Caco-2 (cell line): ENCODE data around the gene SNX6. TPM values are rescaled to one million over a fixed set of nuclear protein-coding genes. Genes with fewer than 3 reads are reported as not detected.
"Not testable (repeated sequence)": the region's sequence is repeated elsewhere in the genome, so short reads cannot be mapped to it uniquely, and the experiment has no call there.

ENCODE experiments used
- BruUV-seq: library from RNA; stranded (reverse); fragments of 400-500 nt; replicated peaks from 2 replicates; lab custom pipeline; 2021; lab: Mats Ljungman, UMichigan
- CTCF ChIA-PET: fragments of 300-600 bp; sonication (Branson Sonifier 250); formaldehyde crosslinking; loops from one replicate; lab custom pipeline; 2022; ENCODE audit warnings: antibody characterized with exemption; lab: Charles Lee
- POLR2A ChIA-PET: fragments of 300-600 bp; sonication (Branson Sonifier 250); formaldehyde crosslinking; loops from one replicate; lab custom pipeline; 2022; ENCODE audit warnings: antibody characterized with exemption; lab: Charles Lee
- DNase-seq, 2 experiments: peaks; one replicate each; pipeline versions ENCODE4 v3.0.0 to v3.0.0-alpha.2; 2020 to 2022
- H3K27me3 ChIP-seq: replicated peaks from 2 replicates; pipeline ENCODE4 v1.6.0; 2011; ENCODE audit warnings: low read length; ENCODE audit not compliant: control insufficient read depth, insufficient read depth
- H3K36me3 ChIP-seq: 2 replicates; pipeline ENCODE4 v1.5.1; 2011; ENCODE audit warnings: low read length; ENCODE audit not compliant: control insufficient read depth, insufficient read depth
- H3K4me1 ChIP-seq: fragments of 250-450 bp; sonication (Bioruptor Pico); 2 replicates; pipeline ENCODE4 v1.5.1; 2020; ENCODE audit warnings: mild to moderate bottlenecking
- H3K4me3 ChIP-seq: 2 replicates; pipeline ENCODE4 v1.5.1; 2011; ENCODE audit warnings: low read depth, mild to moderate bottlenecking, control low read depth, low read length
- H3K9me3 ChIP-seq: fragments of 250-450 bp; sonication (Bioruptor Pico); 2 replicates; pipeline ENCODE4 v1.5.1; 2020; ENCODE audit warnings: mild to moderate bottlenecking, moderate library complexity
- H3K27ac Mint-ChIP-seq: one replicate; pipeline ENCODE4 v1.8.0; 2022; ENCODE audit warnings: mixed read lengths; ENCODE audit not compliant: unreplicated experiment
- H3K27me3 Mint-ChIP-seq: one replicate; pipeline ENCODE4 v1.8.0; 2022; ENCODE audit warnings: mixed read lengths; ENCODE audit not compliant: insufficient read depth, unreplicated experiment
- H3K36me3 Mint-ChIP-seq: one replicate; pipeline ENCODE4 v1.8.0; 2022; ENCODE audit warnings: mild to moderate bottlenecking, mixed read lengths; ENCODE audit not compliant: insufficient read depth, unreplicated experiment
- H3K4me1 Mint-ChIP-seq: one replicate; pipeline ENCODE4 v1.8.0; 2022; ENCODE audit warnings: low read depth, mixed read lengths; ENCODE audit not compliant: unreplicated experiment
- H3K4me3 Mint-ChIP-seq: one replicate; pipeline ENCODE4 v1.8.0; 2022; ENCODE audit warnings: mild to moderate bottlenecking, moderate library complexity, mixed read lengths; ENCODE audit not compliant: unreplicated experiment
- H3K9me3 Mint-ChIP-seq: one replicate; pipeline ENCODE4 v1.8.0; 2022; ENCODE audit warnings: mixed read lengths; ENCODE audit not compliant: unreplicated experiment
- intact Hi-C: fragments of 100-400 bp; cut with micrococcal nuclease; formaldehyde crosslinking; loops from one replicate; pipeline ENCODE4 v1.10.0; 2022; ENCODE audit not compliant: unreplicated experiment
- total RNA-seq: library from RNA; stranded (reverse); gene quantifications from 2 replicates; pipeline ENCODE4 v1.2.3, GENCODE V29; 2022
- TF ChIP-seq, protein P1 (sequence below), 2 experiments: fragments of 200-600 bp in 1 of 2; IDR thresholded peaks; 1 replicate in 1 of 2; 2 replicates in 1 of 2; pipeline versions ENCODE4 v1.5.1 to v1.8.0; 2011 to 2022; ENCODE audit warnings: antibody characterized with exemption in 1 of 2, control low read depth in 1 of 2, inconsistent platforms in 1 of 2, low read depth in 1 of 2, low read length in 1 of 2, mild to moderate bottlenecking in 1 of 2, moderate library complexity in 1 of 2; ENCODE audit not compliant: insufficient read depth in 1 of 2, severe bottlenecking in 1 of 2, unreplicated experiment in 1 of 2

Gene SNX6
- total RNA-seq, 1 experiment from 2014 or later, result 106 TPM

GRCh38 chr14:34650786-34651584 lies 21.0 kb upstream of the SNX6 start:
- Histone ChIP-seq H3K27me3 (no peaks in the 10 kb centered on the region), H3K36me3 (no peaks in the 10 kb centered on the region), H3K4me1 (peaks cover 46% of the 10 kb centered on the region), H3K4me3 (no peak overlapping the region), H3K9me3 (no peaks in the 10 kb centered on the region)
- peaks cover 28% of the 10 kb centered on the region for H3K4me1 Mint-ChIP-seq
- TF ChIP-seq, protein P1, sequence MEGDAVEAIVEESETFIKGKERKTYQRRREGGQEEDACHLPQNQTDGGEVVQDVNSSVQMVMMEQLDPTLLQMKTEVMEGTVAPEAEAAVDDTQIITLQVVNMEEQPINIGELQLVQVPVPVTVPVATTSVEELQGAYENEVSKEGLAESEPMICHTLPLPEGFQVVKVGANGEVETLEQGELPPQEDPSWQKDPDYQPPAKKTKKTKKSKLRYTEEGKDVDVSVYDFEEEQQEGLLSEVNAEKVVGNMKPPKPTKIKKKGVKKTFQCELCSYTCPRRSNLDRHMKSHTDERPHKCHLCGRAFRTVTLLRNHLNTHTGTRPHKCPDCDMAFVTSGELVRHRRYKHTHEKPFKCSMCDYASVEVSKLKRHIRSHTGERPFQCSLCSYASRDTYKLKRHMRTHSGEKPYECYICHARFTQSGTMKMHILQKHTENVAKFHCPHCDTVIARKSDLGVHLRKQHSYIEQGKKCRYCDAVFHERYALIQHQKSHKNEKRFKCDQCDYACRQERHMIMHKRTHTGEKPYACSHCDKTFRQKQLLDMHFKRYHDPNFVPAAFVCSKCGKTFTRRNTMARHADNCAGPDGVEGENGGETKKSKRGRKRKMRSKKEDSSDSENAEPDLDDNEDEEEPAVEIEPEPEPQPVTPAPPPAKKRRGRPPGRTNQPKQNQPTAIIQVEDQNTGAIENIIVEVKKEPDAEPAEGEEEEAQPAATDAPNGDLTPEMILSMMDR (IDR thresholded peaks at IDR 0.05; ENCODE audit: insufficient read depth in 1 of 2, low read depth in 1 of 2, low read length in 1 of 2, severe bottlenecking in 1 of 2, unreplicated experiment in 1 of 2), result no peak
- peak; percentile 74 to 79 for DNase-seq
- intact Hi-C loops, result loop anchor here (2.0 kb wide), 1 partner anchor 20 kb away; the partner anchor contains the start of gene SNX6
- peaks cover 18% of the 10 kb centered on the region for H3K36me3 Mint-ChIP-seq
- no peaks in the 10 kb centered on the region for H3K9me3 Mint-ChIP-seq
- POLR2A ChIA-PET, result interaction anchor here (0.6 to 1.4 kb wide), 4 partner anchors 20 to 641 kb away, joined by 3 to 8 read pairs (median 3); partner anchors contain the start of genes FAM177A1, PSMA6 and SNX6
- no peak overlapping the region for H3K27ac Mint-ChIP-seq
- no peaks in the 10 kb centered on the region for H3K27me3 Mint-ChIP-seq
- BruUV-seq, result TSS peak; percentile 97
- H3K4me3 Mint-ChIP-seq, result peak overlapping the region; percentile 65
- CTCF ChIA-PET, result interaction anchor here (1.0 to 1.1 kb wide), 2 partner anchors 11 to 72 kb away, joined by 3 to 4 read pairs; no protein-coding TSS in a partner anchor

- H3K4me1 Mint-ChIP-seq, result peaks cover 25% of the 10 kb centered on the region
- H3K4me3 ChIP-seq, H3K36me3 ChIP-seq, BruUV-seq, CTCF ChIA-PET, H3K9me3 ChIP-seq, H3K27me3 ChIP-seq, H3K9me3 Mint-ChIP-seq, DNase-seq, POLR2A ChIA-PET, H3K27ac Mint-ChIP-seq, H3K27me3 Mint-ChIP-seq: not testable (repeated sequence)
- H3K36me3 Mint-ChIP-seq, result peaks cover 18% of the 10 kb centered on the region
- peaks cover 42% of the 10 kb centered on the region for H3K4me1 ChIP-seq
- peak overlapping the region; percentile 65 for H3K4me3 Mint-ChIP-seq
- intact Hi-C loops, result loop anchor here (2.0 kb wide), 1 partner anchor 19 kb away; the partner anchor contains the start of gene SNX6
Measured at GRCh38 chr14:34650006-34650405, 20.1 kb upstream of the SNX6 start.

GRCh38 chr14:34649344-34649743 lies 19.4 kb upstream of the SNX6 start:
- no TSS peak for BruUV-seq
- H3K9me3 ChIP-seq, result no peaks in the 10 kb centered on the region
- H3K27me3 ChIP-seq, result no peaks in the 10 kb centered on the region
- no peak overlapping the region for H3K27ac Mint-ChIP-seq
- H3K27me3 Mint-ChIP-seq, result no peaks in the 10 kb centered on the region
- H3K4me3 ChIP-seq, result no peak overlapping the region
- DNase-seq, result no peak
- H3K36me3 Mint-ChIP-seq, result peaks cover 18% of the 10 kb centered on the region
- POLR2A ChIA-PET, result no interaction called here
- peaks cover 42% of the 10 kb centered on the region for H3K4me1 ChIP-seq
- TF ChIP-seq, protein P1 (IDR thresholded peaks at IDR 0.05; ENCODE audit: insufficient read depth in 1 of 2, low read depth in 1 of 2, low read length in 1 of 2, severe bottlenecking in 1 of 2, unreplicated experiment in 1 of 2), result no peak
- CTCF ChIA-PET, result no interaction called here
- no peaks in the 10 kb centered on the region for H3K9me3 Mint-ChIP-seq
- no peak overlapping the region for H3K4me3 Mint-ChIP-seq
- intact Hi-C loops, result no loop called here
- no peaks in the 10 kb centered on the region for H3K36me3 ChIP-seq
- H3K4me1 Mint-ChIP-seq, result peaks cover 25% of the 10 kb centered on the region
